ENCODE results near the gene INSYN2A. TPM values are rescaled to one million over a fixed set of nuclear protein-coding genes. Genes with fewer than 3 reads are reported as not detected.

The INSYN2A gene
- total and polyA plus RNA-seq, 2 experiments from 2014 or later = 0.28 to 1.3 TPM

DNA sequence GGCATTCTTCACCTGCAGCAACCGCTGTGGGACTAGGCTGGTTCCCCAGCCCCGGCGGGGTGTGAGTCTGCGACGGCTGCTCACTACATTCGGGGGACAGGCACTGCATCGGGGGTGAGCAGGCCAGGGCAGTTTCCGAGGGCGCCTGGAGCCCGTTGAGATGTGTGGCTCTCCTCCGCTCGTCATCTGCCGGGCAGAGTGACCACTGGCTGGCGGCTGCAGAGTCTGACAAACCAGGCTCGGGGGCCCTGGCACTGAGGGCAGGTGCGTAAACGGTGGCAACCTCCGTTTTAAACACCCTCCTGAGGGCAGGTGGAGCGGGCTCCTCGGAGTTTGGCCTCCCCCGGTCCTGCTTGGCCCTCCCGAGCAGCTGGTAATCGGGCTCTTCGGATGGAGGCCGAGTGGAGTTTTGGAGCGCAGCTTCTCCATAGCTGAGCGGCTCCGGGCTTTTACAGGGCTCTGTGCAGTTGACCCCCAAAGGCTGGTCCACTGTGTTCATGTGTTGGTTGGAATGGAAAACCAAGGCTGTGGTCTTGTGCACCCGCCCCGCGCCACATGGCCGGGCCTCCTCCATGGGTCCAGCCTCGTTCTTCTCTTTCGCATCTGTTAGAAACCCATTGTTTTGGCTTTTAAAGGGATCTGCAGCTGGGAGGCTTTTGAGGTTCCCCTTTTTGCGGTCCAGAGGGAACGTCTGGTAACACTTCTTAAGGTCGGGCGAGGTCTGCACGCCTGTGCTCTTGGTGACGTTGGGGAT is 20.9 kb downstream of the INSYN2A start:
- Histone ChIP-seq H3K4me2 (no peak overlapping the region), H3F3A (replicated peaks; ENCODE audit: low read depth) (no peaks in the 10 kb centered on the region), H3K9me2 (ENCODE audit: insufficient read depth) (no peaks in the 10 kb centered on the region), H4K20me1 (replicated peaks; ENCODE audit: insufficient read depth) (no peaks in the 10 kb centered on the region), H3K27ac (ENCODE audit: low read depth) (no peak overlapping the region), H2AFZ (no peak overlapping the region), H3K4me3 (no peak overlapping the region), H3K4me1 (ENCODE audit: insufficient read depth) (no peaks in the 10 kb centered on the region), H3K27me3 (ENCODE audit: insufficient read depth) (no peaks in the 10 kb centered on the region), H3K79me2 (replicated peaks; ENCODE audit: insufficient read depth) (no peaks in the 10 kb centered on the region), H3K36me3 (ENCODE audit: insufficient read depth) (no peaks in the 10 kb centered on the region)
- TF ChIP-seq NANOG (IDR thresholded peaks at IDR 0.05; ENCODE audit: borderline replicate concordance) = no peak
- TF ChIP-seq, protein P1, sequence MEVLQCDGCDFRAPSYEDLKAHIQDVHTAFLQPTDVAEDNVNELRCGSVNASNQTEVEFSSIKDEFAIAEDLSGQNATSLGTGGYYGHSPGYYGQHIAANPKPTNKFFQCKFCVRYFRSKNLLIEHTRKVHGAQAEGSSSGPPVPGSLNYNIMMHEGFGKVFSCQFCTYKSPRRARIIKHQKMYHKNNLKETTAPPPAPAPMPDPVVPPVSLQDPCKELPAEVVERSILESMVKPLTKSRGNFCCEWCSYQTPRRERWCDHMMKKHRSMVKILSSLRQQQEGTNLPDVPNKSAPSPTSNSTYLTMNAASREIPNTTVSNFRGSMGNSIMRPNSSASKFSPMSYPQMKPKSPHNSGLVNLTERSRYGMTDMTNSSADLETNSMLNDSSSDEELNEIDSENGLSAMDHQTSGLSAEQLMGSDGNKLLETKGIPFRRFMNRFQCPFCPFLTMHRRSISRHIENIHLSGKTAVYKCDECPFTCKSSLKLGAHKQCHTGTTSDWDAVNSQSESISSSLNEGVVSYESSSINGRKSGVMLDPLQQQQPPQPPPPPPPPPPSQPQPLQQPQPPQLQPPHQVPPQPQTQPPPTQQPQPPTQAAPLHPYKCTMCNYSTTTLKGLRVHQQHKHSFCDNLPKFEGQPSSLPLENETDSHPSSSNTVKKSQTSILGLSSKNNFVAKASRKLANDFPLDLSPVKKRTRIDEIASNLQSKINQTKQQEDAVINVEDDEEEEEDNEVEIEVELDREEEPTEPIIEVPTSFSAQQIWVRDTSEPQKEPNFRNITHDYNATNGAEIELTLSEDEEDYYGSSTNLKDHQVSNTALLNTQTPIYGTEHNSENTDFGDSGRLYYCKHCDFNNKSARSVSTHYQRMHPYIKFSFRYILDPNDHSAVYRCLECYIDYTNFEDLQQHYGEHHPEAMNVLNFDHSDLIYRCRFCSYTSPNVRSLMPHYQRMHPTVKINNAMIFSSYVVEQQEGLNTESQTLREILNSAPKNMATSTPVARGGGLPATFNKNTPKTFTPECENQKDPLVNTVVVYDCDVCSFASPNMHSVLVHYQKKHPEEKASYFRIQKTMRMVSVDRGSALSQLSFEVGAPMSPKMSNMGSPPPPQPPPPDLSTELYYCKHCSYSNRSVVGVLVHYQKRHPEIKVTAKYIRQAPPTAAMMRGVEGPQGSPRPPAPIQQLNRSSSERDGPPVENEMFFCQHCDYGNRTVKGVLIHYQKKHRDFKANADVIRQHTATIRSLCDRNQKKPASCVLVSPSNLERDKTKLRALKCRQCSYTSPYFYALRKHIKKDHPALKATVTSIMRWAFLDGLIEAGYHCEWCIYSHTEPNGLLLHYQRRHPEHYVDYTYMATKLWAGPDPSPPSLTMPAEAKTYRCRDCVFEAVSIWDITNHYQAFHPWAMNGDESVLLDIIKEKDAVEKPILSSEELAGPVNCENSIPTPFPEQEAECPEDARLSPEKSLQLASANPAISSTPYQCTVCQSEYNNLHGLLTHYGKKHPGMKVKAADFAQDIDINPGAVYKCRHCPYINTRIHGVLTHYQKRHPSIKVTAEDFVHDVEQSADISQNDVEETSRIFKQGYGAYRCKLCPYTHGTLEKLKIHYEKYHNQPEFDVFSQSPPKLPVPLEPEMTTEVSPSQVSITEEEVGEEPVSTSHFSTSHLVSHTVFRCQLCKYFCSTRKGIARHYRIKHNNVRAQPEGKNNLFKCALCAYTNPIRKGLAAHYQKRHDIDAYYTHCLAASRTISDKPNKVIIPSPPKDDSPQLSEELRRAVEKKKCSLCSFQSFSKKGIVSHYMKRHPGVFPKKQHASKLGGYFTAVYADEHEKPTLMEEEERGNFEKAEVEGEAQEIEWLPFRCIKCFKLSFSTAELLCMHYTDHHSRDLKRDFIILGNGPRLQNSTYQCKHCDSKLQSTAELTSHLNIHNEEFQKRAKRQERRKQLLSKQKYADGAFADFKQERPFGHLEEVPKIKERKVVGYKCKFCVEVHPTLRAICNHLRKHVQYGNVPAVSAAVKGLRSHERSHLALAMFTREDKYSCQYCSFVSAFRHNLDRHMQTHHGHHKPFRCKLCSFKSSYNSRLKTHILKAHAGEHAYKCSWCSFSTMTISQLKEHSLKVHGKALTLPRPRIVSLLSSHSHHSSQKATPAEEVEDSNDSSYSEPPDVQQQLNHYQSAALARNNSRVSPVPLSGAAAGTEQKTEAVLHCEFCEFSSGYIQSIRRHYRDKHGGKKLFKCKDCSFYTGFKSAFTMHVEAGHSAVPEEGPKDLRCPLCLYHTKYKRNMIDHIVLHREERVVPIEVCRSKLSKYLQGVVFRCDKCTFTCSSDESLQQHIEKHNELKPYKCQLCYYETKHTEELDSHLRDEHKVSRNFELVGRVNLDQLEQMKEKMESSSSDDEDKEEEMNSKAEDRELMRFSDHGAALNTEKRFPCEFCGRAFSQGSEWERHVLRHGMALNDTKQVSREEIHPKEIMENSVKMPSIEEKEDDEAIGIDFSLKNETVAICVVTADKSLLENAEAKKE (CRISPR knock-in tag; IDR thresholded peaks at IDR 0.05) = no peak
- TF ChIP-seq, protein P2, sequence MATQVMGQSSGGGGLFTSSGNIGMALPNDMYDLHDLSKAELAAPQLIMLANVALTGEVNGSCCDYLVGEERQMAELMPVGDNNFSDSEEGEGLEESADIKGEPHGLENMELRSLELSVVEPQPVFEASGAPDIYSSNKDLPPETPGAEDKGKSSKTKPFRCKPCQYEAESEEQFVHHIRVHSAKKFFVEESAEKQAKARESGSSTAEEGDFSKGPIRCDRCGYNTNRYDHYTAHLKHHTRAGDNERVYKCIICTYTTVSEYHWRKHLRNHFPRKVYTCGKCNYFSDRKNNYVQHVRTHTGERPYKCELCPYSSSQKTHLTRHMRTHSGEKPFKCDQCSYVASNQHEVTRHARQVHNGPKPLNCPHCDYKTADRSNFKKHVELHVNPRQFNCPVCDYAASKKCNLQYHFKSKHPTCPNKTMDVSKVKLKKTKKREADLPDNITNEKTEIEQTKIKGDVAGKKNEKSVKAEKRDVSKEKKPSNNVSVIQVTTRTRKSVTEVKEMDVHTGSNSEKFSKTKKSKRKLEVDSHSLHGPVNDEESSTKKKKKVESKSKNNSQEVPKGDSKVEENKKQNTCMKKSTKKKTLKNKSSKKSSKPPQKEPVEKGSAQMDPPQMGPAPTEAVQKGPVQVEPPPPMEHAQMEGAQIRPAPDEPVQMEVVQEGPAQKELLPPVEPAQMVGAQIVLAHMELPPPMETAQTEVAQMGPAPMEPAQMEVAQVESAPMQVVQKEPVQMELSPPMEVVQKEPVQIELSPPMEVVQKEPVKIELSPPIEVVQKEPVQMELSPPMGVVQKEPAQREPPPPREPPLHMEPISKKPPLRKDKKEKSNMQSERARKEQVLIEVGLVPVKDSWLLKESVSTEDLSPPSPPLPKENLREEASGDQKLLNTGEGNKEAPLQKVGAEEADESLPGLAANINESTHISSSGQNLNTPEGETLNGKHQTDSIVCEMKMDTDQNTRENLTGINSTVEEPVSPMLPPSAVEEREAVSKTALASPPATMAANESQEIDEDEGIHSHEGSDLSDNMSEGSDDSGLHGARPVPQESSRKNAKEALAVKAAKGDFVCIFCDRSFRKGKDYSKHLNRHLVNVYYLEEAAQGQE (IDR thresholded peaks at IDR 0.05; ENCODE audit: unreplicated experiment) = no peak
- no peak for TF ChIP-seq ZNF331 (CRISPR knock-in tag; IDR thresholded peaks at IDR 0.05; ENCODE audit: low read depth)
- no peak for TF ChIP-seq POLR2AphosphoS5 (IDR thresholded peaks at IDR 0.05; ENCODE audit: low read depth)
- TF ChIP-seq, protein P3, sequence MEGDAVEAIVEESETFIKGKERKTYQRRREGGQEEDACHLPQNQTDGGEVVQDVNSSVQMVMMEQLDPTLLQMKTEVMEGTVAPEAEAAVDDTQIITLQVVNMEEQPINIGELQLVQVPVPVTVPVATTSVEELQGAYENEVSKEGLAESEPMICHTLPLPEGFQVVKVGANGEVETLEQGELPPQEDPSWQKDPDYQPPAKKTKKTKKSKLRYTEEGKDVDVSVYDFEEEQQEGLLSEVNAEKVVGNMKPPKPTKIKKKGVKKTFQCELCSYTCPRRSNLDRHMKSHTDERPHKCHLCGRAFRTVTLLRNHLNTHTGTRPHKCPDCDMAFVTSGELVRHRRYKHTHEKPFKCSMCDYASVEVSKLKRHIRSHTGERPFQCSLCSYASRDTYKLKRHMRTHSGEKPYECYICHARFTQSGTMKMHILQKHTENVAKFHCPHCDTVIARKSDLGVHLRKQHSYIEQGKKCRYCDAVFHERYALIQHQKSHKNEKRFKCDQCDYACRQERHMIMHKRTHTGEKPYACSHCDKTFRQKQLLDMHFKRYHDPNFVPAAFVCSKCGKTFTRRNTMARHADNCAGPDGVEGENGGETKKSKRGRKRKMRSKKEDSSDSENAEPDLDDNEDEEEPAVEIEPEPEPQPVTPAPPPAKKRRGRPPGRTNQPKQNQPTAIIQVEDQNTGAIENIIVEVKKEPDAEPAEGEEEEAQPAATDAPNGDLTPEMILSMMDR (conservative IDR thresholded peaks at IDR 0.05; ENCODE audit: low read depth in 2 of 2) = no peak
- no peak for TF ChIP-seq ZNF114 (CRISPR knock-in tag; IDR thresholded peaks at IDR 0.05)
- Mint-ChIP-seq H3K9me3 (no peaks in the 10 kb centered on the region), H3K4me1 (peaks cover 11% of the 10 kb centered on the region), H3K27me3 (ENCODE audit: insufficient read depth, low read depth, poor library complexity) (peaks cover 7% of the 10 kb centered on the region), H3K36me3 (ENCODE audit: low read depth) (no peaks in the 10 kb centered on the region), H3K27ac (no peak overlapping the region; the same call in 1 of the 2 replicates), H3K4me3 (no peak overlapping the region)
- DNase-seq (ENCODE audit: low spot score) (no peak), ATAC-seq (no peak)

Measured in GM23338 (cell line).